Sigmoid colon (tissue), 7 donors: ENCODE results near the gene PTPRO. TPM values are rescaled to one million over a fixed set of nuclear protein-coding genes. Genes with fewer than 3 reads are reported as not detected.

Source experiments
- DNase-seq: peaks from one replicate; pipeline ENCODE4 v3.0.0-alpha.2; 2019
- H3K27ac ChIP-seq, 4 donors: fragments of 200-600 bp; sonication (generic); one replicate each; pipeline ENCODE4 v1.5.1; 2016 to 2019; ENCODE audit warnings: mild to moderate bottlenecking in 1 of 4
- H3K27me3 ChIP-seq, 3 donors: fragments of 200-600 bp; sonication (generic); one replicate each; pipeline ENCODE4 v1.5.1; 2019; ENCODE audit warnings: mild to moderate bottlenecking in 1 of 3
- H3K36me3 ChIP-seq, 4 donors: fragments of 200-600 bp; sonication (generic); one replicate each; pipeline ENCODE4 v1.5.1; 2016 to 2019
- H3K4me1 ChIP-seq, 4 donors: fragments of 200-600 bp; sonication (generic); one replicate each; pipeline ENCODE4 v1.5.1; 2017 to 2019
- H3K4me3 ChIP-seq, 4 donors: fragments of 200-600 bp; sonication (generic); one replicate each; pipeline ENCODE4 v1.5.1; 2017 to 2019; ENCODE audit warnings: mild to moderate bottlenecking in 2 of 4, moderate library complexity in 1 of 4
- H3K9me3 ChIP-seq, 4 donors: fragments of 200-600 bp in 3 of 4; sonication (generic) in 3 of 4; one replicate each; pipeline versions ENCODE4 v1.5.1 to v1.6.1; 2013 to 2019
- EP300 ChIP-seq, 4 donors: sonication (generic); formaldehyde crosslinking; IDR thresholded peaks; one replicate each; pipeline ENCODE4 v1.6.1; 2017; ENCODE audit warnings: antibody characterized with exemption in 4 of 4
- POLR2A ChIP-seq, 2 donors: fragments of 450-650 bp; IDR thresholded peaks; one replicate each; pipeline ENCODE4 v1.6.1; 2016; ENCODE audit warnings: antibody characterized with exemption in 2 of 2, mild to moderate bottlenecking in 2 of 2, moderate library complexity in 2 of 2
- POLR2AphosphoS5 ChIP-seq, 4 donors: sonication (generic); formaldehyde crosslinking; IDR thresholded peaks; one replicate each; pipeline ENCODE4 v1.6.1; 2017; ENCODE audit warnings: antibody characterized with exemption in 4 of 4
- WGBS, 2 donors: extraction: QIAGEN DNeasy Blood & Tissue Kit; methylation state at CpG; one replicate each; pipeline ENCODE4 v1.1.7; 2013; 5-methylcytosine and 5-hydroxymethylcytosine counted together
- intact Hi-C: fragments of 100-400 bp; cut with DNase I; formaldehyde crosslinking; loops from one replicate; pipeline ENCODE4 v1.15.1; 2023
- polyA plus RNA-seq, 3 donors: library from polyadenylated mRNA; stranded (reverse); fragments of 200-250 nt; gene quantifications; one replicate each; pipeline ENCODE4 v1.2.3, GENCODE V29; 2013
- total RNA-seq, 4 donors: library from RNA; depleted of rRNA; stranded (reverse); fragments of >200 nt; gene quantifications; one replicate each; pipeline ENCODE4 v1.1.0, GENCODE V29; 2016
- TF ChIP-seq, protein P1 (sequence below), 4 experiments: fragments of 450-650 bp in 3 of 4; fragments of 200-600 bp in 1 of 4; IDR thresholded peaks; one replicate each; pipeline ENCODE4 v1.5.1; 2016 to 2019; ENCODE audit warnings: antibody characterized with exemption in 4 of 4, mild to moderate bottlenecking in 3 of 4, moderate library complexity in 2 of 4
- donor health status: healthy with polysubstance abuse.
- donor health status: Bipolar disorder and iron deficiency.
- donor health status: healthy.

PTPRO gene
- total and polyA plus RNA-seq, 7 donors: 0.99 to 8.5 (median 1.9) TPM

DNA sequence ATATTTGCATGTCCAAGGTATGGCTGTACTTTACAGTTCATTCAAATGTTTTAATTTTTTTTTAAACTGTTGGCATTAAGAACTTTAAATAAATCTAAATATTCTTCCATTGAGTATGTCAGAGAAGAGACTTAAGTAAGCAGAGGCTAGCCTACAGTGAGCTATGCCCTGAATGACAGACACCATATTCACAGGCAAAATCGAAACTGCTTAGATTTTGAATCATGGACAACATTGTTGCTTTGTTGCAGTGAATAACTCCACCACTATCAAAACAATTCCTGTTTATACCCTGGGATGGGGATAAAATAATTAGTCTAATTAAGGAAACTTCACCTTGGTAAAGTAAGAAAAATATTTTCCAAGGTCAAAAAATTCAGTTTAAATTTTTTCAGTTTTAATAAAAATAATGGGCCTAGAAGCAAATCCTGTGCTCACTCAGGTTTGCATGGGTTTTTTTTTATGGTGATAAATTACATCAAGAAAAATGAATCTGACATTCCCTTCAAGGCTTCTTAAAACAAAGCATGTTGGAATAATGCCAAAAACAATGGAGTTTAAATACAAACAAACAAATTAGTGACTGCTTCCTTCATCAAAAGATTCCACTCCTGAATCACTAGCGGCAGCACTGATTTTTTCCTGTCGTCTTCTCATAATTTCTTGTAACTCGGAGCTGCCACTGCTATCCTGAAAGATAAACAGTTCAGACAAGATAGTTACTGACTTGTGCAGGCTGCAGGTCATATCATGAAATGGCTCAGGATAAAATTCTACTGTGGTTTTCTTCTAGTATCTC lies 298.6 kb downstream of the PTPRO start:
- DNase-seq: no peak
- 78 to 81% methylated on average over 4 of the region's 4 CpGs for WGBS, 2 donors
- no peak for TF ChIP-seq POLR2A (IDR thresholded peaks at IDR 0.05)
- no peak for TF ChIP-seq EP300 (IDR thresholded peaks at IDR 0.05)
- TF ChIP-seq, protein P1, sequence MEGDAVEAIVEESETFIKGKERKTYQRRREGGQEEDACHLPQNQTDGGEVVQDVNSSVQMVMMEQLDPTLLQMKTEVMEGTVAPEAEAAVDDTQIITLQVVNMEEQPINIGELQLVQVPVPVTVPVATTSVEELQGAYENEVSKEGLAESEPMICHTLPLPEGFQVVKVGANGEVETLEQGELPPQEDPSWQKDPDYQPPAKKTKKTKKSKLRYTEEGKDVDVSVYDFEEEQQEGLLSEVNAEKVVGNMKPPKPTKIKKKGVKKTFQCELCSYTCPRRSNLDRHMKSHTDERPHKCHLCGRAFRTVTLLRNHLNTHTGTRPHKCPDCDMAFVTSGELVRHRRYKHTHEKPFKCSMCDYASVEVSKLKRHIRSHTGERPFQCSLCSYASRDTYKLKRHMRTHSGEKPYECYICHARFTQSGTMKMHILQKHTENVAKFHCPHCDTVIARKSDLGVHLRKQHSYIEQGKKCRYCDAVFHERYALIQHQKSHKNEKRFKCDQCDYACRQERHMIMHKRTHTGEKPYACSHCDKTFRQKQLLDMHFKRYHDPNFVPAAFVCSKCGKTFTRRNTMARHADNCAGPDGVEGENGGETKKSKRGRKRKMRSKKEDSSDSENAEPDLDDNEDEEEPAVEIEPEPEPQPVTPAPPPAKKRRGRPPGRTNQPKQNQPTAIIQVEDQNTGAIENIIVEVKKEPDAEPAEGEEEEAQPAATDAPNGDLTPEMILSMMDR (IDR thresholded peaks at IDR 0.05): no peak
- TF ChIP-seq POLR2AphosphoS5 (IDR thresholded peaks at IDR 0.05): no peak
- Histone ChIP-seq H3K36me3 (peaks cover 3 to 37% (median 13%) of the 10 kb centered on the region in 4 donors), H3K27me3 (no peaks in the 10 kb centered on the region), H3K4me1 (no peaks in the 10 kb centered on the region), H3K27ac (no peak overlapping the region), H3K4me3 (no peak overlapping the region), H3K9me3 (peaks cover 0 to 3% (median 0%) of the 10 kb centered on the region in 4 donors)
- intact Hi-C loops: no loop called here

DNA sequence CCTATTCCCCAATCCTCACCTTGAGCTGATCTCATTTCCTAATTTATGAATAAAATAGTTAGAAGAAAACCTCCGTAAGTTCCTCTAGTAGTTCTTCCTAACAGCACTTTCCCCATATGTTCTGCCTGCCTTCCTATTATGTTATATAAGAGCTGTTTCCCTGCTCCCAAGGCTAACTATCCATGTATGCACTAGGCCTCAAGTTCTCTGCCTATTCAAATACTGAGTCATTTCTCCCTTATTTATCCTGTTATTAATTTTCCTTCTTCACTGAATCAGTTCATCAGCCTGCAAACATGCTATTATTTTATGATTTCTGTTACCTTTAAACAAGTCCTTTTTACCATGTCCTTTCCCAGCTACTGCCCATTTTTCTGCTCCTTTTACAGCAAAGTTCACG lies 302.8 kb downstream of the PTPRO start:
- Histone ChIP-seq H3K36me3 (peaks cover 3 to 33% (median 13%) of the 10 kb centered on the region in 4 donors), H3K4me3 (no peak overlapping the region), H3K9me3 (no peaks in the 10 kb centered on the region), H3K4me1 (peaks cover 0 to 30% (median 27%) of the 10 kb centered on the region in 4 donors), H3K27me3 (no peaks in the 10 kb centered on the region), H3K27ac (no peak overlapping the region)
- intact Hi-C loops: no loop called here
- no peak for DNase-seq
- TF ChIP-seq POLR2A (IDR thresholded peaks at IDR 0.05) (no peak), EP300 (IDR thresholded peaks at IDR 0.05) (no peak)
- WGBS, 2 donors: 95 to 96% methylated on average over 2 of the region's 2 CpGs

DNA sequence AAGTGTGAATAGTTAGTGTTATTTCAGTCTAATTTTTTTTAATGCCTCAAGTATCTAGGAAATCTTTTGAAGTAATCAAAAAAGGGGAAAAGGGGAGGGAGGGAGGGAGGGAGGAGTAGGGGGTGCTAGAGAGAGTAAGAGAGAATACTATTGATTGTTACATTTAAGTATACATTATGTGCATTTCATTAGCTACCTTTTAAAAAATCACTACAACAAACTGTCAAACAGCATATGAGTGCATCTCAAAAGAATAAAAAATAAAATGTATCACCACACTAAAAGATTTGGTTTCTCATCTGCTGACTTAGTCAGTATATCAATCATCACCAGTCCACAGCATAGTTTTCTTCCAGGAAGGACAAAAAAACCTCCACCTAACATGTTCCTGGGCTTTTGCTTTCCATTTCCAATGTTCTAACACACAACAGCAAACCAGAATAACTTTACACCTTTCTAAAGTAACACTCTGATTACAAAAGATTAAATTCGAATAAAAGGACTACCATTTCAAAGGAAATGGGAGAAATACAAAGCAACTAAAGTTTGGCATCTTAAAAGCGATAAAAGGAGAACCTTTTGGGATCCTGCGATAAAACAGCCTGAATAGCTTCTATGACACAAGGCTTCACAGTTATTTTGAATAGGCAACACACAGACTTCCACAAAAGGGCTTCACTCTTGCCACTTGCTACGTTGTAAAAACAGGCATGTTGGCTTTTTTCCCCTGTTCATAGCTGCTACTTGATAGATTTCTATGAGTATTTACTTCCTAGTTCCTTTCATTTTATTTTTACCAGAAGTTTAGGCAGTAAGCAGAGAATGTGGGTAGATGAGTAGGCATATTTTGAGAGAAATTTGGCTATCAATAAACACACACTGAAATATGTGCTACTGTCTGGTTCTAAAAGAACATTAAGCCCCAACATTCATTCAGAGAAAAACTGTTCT lies 306.0 kb downstream of the PTPRO start:
- intact Hi-C loops: no loop called here
- WGBS, 2 donors: 57 to 72% methylated on average over 4 of the region's 4 CpGs
- Histone ChIP-seq H3K4me1 (peaks cover 0 to 44% (median 33%) of the 10 kb centered on the region in 4 donors), H3K4me3 (peak overlapping the region in 1 of 4 donors; percentile 14), H3K9me3 (no peaks in the 10 kb centered on the region), H3K36me3 (peaks cover 3 to 21% (median 8%) of the 10 kb centered on the region in 4 donors), H3K27me3 (no peaks in the 10 kb centered on the region), H3K27ac (peak overlapping the region; percentile 73 to 88 (median 82))
- DNase-seq: no peak
- peak in 2 of 4 donors; percentile 7 to 23 for TF ChIP-seq POLR2AphosphoS5 (IDR thresholded peaks at IDR 0.05)
- TF ChIP-seq, protein P1 (IDR thresholded peaks at IDR 0.05): no peak

DNA sequence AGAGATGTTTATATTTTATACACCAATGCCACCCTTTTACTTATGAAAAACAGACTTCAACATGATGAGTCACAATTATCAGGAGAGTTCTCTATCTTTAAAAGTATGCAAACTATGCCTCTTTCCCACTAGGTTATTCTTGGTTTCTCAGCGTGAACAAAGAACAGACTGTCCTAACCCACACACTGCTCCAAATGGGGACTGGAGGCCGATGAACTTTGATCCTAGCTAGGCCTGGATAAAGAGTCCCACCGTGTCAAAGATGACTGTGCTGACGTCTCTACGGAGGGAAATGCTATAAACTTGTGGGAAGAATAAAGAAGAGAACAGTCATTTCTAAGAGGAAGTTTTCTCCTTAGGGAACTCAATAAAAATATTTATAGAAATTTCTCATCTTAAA lies 306.8 kb downstream of the PTPRO start:
- WGBS, 2 donors: 13 to 37% methylated on average over 5 of the region's 5 CpGs
- peaks cover under 1 to 15% (median 4%) of the 10 kb centered on the region in 4 donors for H3K36me3 ChIP-seq
- TF ChIP-seq POLR2A (IDR thresholded peaks at IDR 0.05) (no peak), EP300 (IDR thresholded peaks at IDR 0.05) (peak; percentile 73 to 93 (median 86)), POLR2AphosphoS5 (IDR thresholded peaks at IDR 0.05) (peak; percentile 58 to 85 (median 72))
- TF ChIP-seq, protein P1 (IDR thresholded peaks at IDR 0.05): no peak
- intact Hi-C loops: no loop called here
- DNase-seq: peak; percentile 87
- H3K27me3 ChIP-seq: no peaks in the 10 kb centered on the region
- H3K4me1 ChIP-seq: peaks cover 0 to 44% (median 33%) of the 10 kb centered on the region in 4 donors
- H3K27ac ChIP-seq: peak overlapping the region; percentile 73 to 88 (median 82)
- H3K4me3 ChIP-seq: peak overlapping the region in 1 of 4 donors; percentile 14
- no peaks in the 10 kb centered on the region for H3K9me3 ChIP-seq

DNA sequence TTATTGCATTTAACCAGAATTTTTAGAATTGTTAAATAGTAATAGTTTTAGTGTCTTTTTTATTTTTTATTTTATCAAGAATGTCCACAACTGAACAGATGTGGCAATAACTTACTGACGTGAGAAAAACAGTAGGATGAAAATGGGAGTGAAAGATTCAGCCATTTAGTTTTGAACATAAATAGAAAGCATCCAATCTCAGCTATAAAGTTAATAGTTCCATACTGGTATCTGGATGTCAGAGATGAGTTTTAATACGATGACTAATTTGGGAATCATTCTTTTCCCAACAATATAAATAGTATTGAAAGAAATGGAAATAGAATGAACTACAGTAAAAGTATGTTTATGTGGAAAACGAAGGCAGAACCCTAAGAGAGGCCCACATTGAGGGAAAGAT lies 307.5 kb downstream of the PTPRO start:
- Histone ChIP-seq H3K27ac (peak overlapping the region; percentile 73 to 88 (median 82)), H3K4me1 (peaks cover 0 to 44% (median 33%) of the 10 kb centered on the region in 4 donors), H3K36me3 (peaks cover 0 to 10% (median 4%) of the 10 kb centered on the region in 4 donors), H3K27me3 (no peaks in the 10 kb centered on the region), H3K4me3 (no peak overlapping the region), H3K9me3 (no peaks in the 10 kb centered on the region)
- WGBS, 2 donors: 49 to 68% methylated on average over 3 of the region's 3 CpGs
- DNase-seq: no peak
- intact Hi-C loops: no loop called here
- TF ChIP-seq POLR2A (IDR thresholded peaks at IDR 0.05): no peak
- TF ChIP-seq POLR2AphosphoS5 (IDR thresholded peaks at IDR 0.05): no peak
- TF ChIP-seq EP300 (IDR thresholded peaks at IDR 0.05): no peak
- TF ChIP-seq, protein P1 (IDR thresholded peaks at IDR 0.05): no peak
